Adrenal gland (tissue), 12 donors: ENCODE data around the gene NEU1. TPM values are rescaled to one million over a fixed set of nuclear protein-coding genes. Genes with fewer than 3 reads are reported as not detected.

Experiments used
- DNase-seq, 7 donors: peaks; one replicate each; pipeline ENCODE4 v3.0.0-alpha.2; 2019 to 2020
- H3K27ac ChIP-seq, 5 donors: fragments of 200-600 bp; sonication (generic) in 4 of 5; 1 replicate in 3 of 5; 2 replicates in 2 of 5; pipeline versions ENCODE4 v1.5.1 to v1.8.0; 2016 to 2020; ENCODE audit warnings: mild to moderate bottlenecking in 1 of 5
- H3K27me3 ChIP-seq: fragments of 200-600 bp; 2 replicates; pipeline ENCODE4 v1.8.0; 2021
- H3K36me3 ChIP-seq, 2 donors: fragments of 200-600 bp; replicated peaks in 1 of 2; 1 replicate in 1 of 2; 2 replicates in 1 of 2; pipeline versions ENCODE4 v1.5.1 to v1.8.0; 2018 to 2022
- H3K4me1 ChIP-seq, 2 donors: fragments of 200-600 bp; replicated peaks in 1 of 2; 1 replicate in 1 of 2; 2 replicates in 1 of 2; pipeline versions ENCODE4 v1.5.1 to v1.8.0; 2018 to 2021
- H3K4me3 ChIP-seq, 4 donors: fragments of 200-600 bp; sonication (generic) in 3 of 4; one replicate each; pipeline ENCODE4 v1.5.1; 2016 to 2018
- H3K9me3 ChIP-seq, 3 donors: fragments of 200-600 bp; sonication (generic) in 1 of 3; replicated peaks in 1 of 3; 1 replicate in 2 of 3; 2 replicates in 1 of 3; pipeline versions ENCODE4 v1.5.1 to v1.8.0; 2016 to 2021
- POLR2A ChIP-seq, 2 donors: fragments of 450-650 bp; IDR thresholded peaks; one replicate each; pipeline ENCODE4 v1.6.1; 2017; ENCODE audit warnings: antibody characterized with exemption in 2 of 2, mild to moderate bottlenecking in 2 of 2, moderate library complexity in 1 of 2
- WGBS, 4 donors: extraction: QIAGEN DNeasy Blood & Tissue Kit in 2 of 4; methylation state at CpG; one replicate each; pipeline versions ENCODE4 v1.1.5 to v1.1.7; 2013 to 2017; 5-methylcytosine and 5-hydroxymethylcytosine counted together
- intact Hi-C, 2 donors: fragments of 100-400 bp; cut with DNase I; formaldehyde crosslinking; loops; one replicate each; pipeline versions ENCODE4 v1.14.1 to v1.15.0; 2022 to 2023
- polyA plus RNA-seq, 3 donors: library from polyadenylated mRNA; stranded (reverse); fragments of 200-250 nt in 2 of 3; fragments of 350-450 nt in 1 of 3; fragmentation: Illumina TruSeq in 1 of 3; extraction: RNeasy Lipid Tissue Mini Kit (QIAGEN cat#74804) in 1 of 3; gene quantifications; one replicate each; pipeline ENCODE4 v1.2.3, GENCODE V29; 2013 to 2014
- total RNA-seq, 9 donors: library from RNA; depleted of rRNA in 4 of 9; stranded (reverse); fragments of >200 nt in 4 of 9; fragments of 120-200 nt in 1 of 9; fragmentation: NEBNext Ultra II Directional in 1 of 9; extraction: Animal tissue kit (Norgen Biotek cat#: 25700) in 1 of 9; gene quantifications; one replicate each; pipeline versions ENCODE4 v1.1.0 to v1.2.4, GENCODE V29; 2013 to 2023
- TF ChIP-seq, protein P1 (sequence below), 6 experiments: fragments of 450-650 bp in 4 of 6; fragments of 200-600 bp in 2 of 6; sonication (generic) in 1 of 6; IDR thresholded peaks; 1 replicate in 5 of 6; 2 replicates in 1 of 6; pipeline versions ENCODE4 v1.5.1 to v1.8.0; 2016 to 2021; ENCODE audit warnings: antibody characterized with exemption in 6 of 6, mild to moderate bottlenecking in 2 of 6, moderate library complexity in 1 of 6
- donor health status: healthy with polysubstance abuse.
- donor health status: Bipolar disorder and iron deficiency.
- donor health status: DM: yes; HTN: yes; CAD: no.
- donor health status: DM: no; HTN: no; CAD: no.
- donor health status: DM: no; HTN: no; CAD: no.
- donor health status: DM: yes; HTN: yes; CAD: no.

NEU1 gene
- total and polyA plus RNA-seq, 12 donors = 57.8 to 178 (median 108) TPM

DNA sequence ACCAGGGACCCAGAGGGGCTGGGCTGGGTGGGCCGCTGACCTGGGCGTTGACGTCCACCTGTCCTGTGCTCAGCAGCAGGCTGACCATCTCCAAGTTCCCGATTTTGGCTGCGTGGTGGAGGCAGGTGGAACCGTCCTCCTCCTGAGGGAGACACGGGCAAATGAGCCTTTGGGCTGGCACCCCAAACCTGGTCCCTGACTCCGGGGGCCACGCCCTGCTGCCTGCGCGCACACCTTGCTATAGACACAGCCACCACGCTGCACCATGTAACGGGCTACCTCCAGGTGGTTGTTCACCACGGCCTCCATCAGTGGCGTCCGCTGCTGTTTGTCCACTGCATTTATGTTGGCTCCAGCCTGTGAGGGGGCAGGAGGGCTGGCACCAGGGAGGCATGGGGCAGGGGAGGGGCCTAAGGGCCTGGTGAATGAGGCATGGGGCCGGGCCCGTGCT is 23.9 kb upstream of the NEU1 start:
- Histone ChIP-seq H3K4me3 (no peak overlapping the region), H3K4me1 (peaks cover 0 to 6% of the 10 kb centered on the region in 2 donors), H3K27me3 (no peaks in the 10 kb centered on the region), H3K36me3 (peaks cover 0 to 91% of the 10 kb centered on the region in 2 donors), H3K27ac (no peak overlapping the region), H3K9me3 (no peaks in the 10 kb centered on the region)
- no peak for DNase-seq
- no peak for TF ChIP-seq POLR2A (IDR thresholded peaks at IDR 0.05)
- TF ChIP-seq, protein P1, sequence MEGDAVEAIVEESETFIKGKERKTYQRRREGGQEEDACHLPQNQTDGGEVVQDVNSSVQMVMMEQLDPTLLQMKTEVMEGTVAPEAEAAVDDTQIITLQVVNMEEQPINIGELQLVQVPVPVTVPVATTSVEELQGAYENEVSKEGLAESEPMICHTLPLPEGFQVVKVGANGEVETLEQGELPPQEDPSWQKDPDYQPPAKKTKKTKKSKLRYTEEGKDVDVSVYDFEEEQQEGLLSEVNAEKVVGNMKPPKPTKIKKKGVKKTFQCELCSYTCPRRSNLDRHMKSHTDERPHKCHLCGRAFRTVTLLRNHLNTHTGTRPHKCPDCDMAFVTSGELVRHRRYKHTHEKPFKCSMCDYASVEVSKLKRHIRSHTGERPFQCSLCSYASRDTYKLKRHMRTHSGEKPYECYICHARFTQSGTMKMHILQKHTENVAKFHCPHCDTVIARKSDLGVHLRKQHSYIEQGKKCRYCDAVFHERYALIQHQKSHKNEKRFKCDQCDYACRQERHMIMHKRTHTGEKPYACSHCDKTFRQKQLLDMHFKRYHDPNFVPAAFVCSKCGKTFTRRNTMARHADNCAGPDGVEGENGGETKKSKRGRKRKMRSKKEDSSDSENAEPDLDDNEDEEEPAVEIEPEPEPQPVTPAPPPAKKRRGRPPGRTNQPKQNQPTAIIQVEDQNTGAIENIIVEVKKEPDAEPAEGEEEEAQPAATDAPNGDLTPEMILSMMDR (IDR thresholded peaks at IDR 0.05) = no peak
- intact Hi-C loops = no loop called here
- WGBS, 4 donors = 93 to 95% (median 94%) methylated on average over 11 to 18 of the region's 18 CpGs

DNA sequence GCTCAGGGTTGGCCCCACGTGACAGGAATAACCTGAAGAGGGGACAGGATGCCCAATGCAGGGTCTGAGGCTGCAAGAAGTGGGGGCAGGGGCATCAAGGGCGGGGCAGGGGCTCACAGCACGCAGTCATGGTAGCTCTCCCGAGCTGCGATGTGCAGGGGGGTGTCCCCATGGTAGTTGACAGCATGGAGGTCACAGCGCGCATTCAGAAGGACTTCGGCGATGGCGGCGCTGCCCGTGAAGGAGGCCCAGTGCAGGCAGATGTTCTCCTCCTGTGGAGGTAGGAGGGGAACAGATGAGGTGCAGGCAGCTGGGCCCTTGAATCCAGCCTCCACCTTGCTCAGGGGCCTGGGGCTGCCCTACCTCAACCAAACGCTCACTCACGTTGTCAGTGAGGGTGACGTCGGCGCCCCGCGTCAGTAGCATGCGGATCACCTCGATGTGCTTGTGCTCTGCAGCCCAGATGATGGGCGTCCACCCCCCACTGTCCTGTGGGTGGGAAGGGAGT is 22.0 kb upstream of the NEU1 start:
- Histone ChIP-seq H3K4me1 (peaks cover 0 to 6% of the 10 kb centered on the region in 2 donors), H3K27me3 (no peaks in the 10 kb centered on the region), H3K9me3 (no peaks in the 10 kb centered on the region), H3K36me3 (peaks cover 0 to 96% of the 10 kb centered on the region in 2 donors), H3K4me3 (no peak overlapping the region), H3K27ac (no peak overlapping the region)
- TF ChIP-seq, protein P1 (IDR thresholded peaks at IDR 0.05) = no peak
- TF ChIP-seq POLR2A (IDR thresholded peaks at IDR 0.05) = no peak
- WGBS, 4 donors = 85 to 96% (median 95%) methylated on average over 8 to 22 of the region's 22 CpGs
- DNase-seq = no peak
- intact Hi-C loops = no loop called here

DNA sequence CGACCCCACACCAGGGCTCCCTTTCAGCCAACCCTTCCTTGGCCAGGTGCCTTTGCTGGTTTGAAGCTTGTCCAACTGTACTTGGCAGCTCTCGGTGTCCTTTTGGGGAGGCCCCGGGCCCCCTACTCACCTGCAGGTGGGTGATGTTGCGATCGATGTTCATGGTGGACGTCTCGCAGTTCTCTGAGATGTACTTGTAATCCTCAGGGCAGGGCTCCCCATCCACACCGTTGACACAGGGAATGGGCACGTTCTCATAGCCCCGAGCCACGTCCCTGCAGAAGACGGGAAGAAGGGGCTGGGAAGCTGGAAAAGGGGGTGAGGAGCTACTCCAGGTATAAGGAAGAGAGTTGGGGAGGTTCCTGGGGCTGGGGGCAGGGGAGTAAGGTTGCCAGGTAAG is 21.1 kb upstream of the NEU1 start:
- DNase-seq = no peak
- TF ChIP-seq, protein P1 (IDR thresholded peaks at IDR 0.05) = no peak
- TF ChIP-seq POLR2A (IDR thresholded peaks at IDR 0.05) = no peak
- intact Hi-C loops = no loop called here
- Histone ChIP-seq H3K4me1 (peaks cover 0 to 6% of the 10 kb centered on the region in 2 donors), H3K9me3 (no peaks in the 10 kb centered on the region), H3K27me3 (no peaks in the 10 kb centered on the region), H3K4me3 (no peak overlapping the region), H3K36me3 (peaks cover 0 to 89% of the 10 kb centered on the region in 2 donors), H3K27ac (no peak overlapping the region)
- WGBS, 4 donors = 88 to 93% (median 92%) methylated on average over 8 to 12 of the region's 12 CpGs

DNA sequence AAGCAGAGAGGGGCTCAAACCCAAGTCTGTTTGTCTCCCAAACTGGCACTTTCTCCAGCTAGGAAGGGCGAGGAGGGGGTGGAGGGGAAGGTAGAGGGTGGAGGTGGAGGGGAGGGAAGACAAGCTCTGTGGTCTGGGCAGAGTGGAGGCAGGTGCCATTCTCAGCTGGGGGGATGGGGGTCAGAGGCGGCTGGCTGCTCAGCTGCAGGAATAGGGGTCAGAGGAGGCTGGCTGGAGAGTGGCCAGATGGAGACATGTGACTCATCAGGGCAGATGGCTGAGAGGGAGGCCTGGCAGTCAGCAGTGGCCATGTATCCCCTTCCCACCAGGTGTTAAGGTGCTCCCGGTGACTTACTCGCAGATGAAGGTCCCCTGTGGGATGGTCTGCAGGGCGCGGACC is 19.7 kb upstream of the NEU1 start:
- Histone ChIP-seq H3K36me3 (peaks cover 0 to 77% of the 10 kb centered on the region in 2 donors), H3K27ac (peak overlapping the region in 1 of 5 donors; percentile 16), H3K4me1 (peaks cover 5 to 6% of the 10 kb centered on the region in 2 donors), H3K27me3 (no peaks in the 10 kb centered on the region), H3K4me3 (no peak overlapping the region), H3K9me3 (no peaks in the 10 kb centered on the region)
- TF ChIP-seq, protein P1 (IDR thresholded peaks at IDR 0.05) = no peak
- no peak for TF ChIP-seq POLR2A (IDR thresholded peaks at IDR 0.05)
- DNase-seq = peak; percentile 52 to 82 (median 79)
- 64 to 71% (median 69%) methylated on average over 5 to 6 of the region's 6 CpGs for WGBS, 4 donors
- intact Hi-C loops = no loop called here
